ENCODE data around the gene NECTIN1.

Gene NECTIN1

DNA sequence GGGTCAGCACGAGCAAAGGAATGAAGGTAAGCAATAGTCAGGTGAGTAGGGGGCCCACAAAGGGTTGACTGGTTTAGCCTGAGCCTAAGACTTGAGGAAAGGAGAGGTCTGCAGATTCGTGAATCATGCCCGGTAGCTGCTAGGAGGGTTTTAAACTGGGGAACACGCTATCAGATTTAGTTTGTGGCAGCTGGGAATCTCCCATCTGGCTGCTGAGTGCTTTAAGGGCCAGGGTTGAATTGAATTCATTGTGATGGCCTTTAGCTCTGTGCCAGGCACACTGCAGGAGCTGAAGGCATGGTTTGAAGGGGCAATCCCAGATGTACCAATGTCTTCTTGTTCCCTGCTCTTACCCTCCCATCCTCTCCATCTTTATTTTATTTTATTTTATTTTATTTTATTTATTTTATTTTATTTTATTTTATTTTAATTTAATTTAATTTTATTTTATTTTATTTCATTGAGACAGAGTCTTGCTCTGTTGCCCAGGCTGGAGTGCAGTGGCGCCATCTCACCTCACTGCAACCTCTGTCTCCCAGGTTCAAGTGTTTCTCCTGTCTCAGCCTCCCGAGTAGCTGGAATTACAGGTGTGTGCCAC, 1.9 kb upstream of the NECTIN1 start:
- DNase-seq (ENCODE audit: low spot score): peak; percentile 88

DNA sequence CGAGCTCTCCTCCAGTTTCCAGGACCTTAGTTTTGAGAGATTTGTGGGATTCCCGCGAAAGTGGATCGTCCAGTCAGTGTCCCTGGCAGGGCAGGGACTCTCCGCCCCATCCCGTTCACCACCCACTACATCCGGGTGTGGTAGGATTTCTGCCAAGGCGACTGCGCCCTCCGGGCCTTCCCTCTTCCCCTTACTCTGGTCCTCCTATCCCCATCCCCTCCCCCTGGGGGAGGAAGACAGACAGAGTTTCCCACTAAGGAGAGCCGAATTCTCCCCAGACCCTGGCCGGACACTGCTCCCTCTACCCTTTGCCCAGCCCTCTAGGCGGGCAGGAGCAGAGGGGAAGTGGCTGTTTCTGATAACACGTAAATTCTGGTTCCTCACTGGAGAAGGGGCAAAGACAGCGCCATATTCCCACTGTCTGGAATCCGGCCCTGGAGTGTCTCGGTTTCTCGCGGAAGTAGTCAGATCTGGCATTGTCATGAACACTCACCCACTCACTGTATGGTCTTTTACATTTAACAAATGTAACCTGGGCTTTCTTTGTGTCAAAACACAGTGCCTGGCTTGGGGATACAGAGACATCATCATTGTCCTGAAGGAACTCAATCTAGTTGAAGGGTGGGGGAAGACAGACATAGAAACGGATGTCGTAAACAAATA, 1.1 kb upstream of the NECTIN1 start:
- DNase-seq (ENCODE audit: low spot score): peak; percentile 74

- no peak for DNase-seq (ENCODE audit: low spot score)
These were observed 554 bp upstream of the NECTIN1 start for GRCh38 chr11:119729581-119729927.

- DNase-seq (ENCODE audit: low spot score): no peak
These were observed 781 bp downstream of the NECTIN1 start for GRCh38 chr11:119728211-119728626.

DNA sequence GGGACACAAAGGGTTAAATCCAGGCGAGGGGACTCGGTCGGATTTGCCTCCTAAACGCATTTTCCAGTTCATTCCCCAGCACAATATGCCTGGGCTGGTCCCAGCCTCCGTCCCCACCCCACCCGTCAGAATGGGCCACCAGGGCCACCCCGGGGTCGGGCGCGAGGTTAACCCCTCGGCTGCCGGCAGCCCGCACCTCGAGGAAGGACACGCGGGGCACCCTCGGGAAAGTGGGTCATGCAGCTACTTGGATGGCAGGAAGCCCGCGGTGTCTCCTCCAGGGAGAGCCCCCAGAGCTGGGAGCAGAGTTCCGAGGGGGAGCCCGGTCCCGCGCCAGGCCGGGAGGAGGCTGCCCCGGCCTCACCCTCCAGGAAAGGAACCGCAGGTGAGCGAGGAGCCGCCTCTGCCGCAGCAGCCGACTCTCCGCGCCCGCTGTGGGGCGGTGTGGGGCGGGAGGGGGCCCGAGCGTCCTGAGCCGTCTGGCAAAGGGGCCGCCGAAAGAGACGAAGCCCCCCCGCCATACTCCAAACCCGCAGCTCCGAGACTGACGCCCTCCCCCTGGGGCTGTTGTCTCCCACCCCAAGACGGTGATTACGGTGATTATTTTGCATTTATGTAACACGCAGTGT, 1.4 kb downstream of the NECTIN1 start:
- DNase-seq (ENCODE audit: low spot score): no peak

GRCh38 chr11:119726585-119727522, 2.1 kb downstream of the NECTIN1 start:
- DNase-seq (ENCODE audit: low spot score): no peak

DNA sequence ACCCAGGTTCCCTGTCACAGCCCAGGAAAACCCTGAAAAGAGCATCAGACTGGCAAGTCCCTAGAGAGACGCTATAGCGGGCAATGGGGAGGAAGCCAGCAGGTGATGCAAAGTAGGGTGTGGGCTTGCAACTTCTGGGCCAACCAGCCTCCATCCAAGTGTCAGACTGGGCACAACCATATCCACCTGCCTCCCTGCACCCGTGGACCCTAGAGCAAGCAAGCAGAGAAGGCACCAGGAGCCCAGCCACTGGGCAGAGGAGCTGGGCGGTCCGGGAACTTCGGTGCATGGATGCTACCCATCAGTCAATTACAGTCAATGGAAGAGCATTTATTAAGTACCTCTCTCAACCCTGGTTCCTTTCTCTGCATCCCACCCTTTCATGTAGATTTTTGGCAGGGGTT, 2.8 kb downstream of the NECTIN1 start:
- DNase-seq (ENCODE audit: low spot score): no peak

DNA sequence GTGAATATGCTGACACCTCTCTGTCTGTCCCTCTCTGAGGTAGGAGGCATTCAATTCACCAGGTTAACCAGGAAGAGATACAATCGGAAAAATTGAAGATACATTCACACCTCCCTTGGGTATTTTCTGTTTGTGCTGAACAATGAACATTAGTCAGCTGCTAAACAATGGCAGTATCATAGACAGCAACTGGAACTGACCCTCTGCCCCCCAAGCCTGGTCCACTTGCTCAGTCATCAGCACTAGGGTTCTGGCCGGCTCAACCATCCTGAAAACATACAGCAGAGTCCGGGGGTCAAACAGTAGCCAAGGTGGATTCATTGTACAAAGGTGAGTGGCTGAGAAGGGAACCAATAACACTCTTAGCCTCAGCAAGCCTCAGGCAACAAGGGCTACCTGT, 4.0 kb downstream of the NECTIN1 start:
- no peak for DNase-seq (ENCODE audit: low spot score)

GRCh38 chr11:119723952-119724325, 5.1 kb downstream of the NECTIN1 start:
- DNase-seq (ENCODE audit: low spot score): no peak

- no peak for DNase-seq (ENCODE audit: low spot score)
These were observed 5.6 kb downstream of the NECTIN1 start for GRCh38 chr11:119723243-119723951.

DNA sequence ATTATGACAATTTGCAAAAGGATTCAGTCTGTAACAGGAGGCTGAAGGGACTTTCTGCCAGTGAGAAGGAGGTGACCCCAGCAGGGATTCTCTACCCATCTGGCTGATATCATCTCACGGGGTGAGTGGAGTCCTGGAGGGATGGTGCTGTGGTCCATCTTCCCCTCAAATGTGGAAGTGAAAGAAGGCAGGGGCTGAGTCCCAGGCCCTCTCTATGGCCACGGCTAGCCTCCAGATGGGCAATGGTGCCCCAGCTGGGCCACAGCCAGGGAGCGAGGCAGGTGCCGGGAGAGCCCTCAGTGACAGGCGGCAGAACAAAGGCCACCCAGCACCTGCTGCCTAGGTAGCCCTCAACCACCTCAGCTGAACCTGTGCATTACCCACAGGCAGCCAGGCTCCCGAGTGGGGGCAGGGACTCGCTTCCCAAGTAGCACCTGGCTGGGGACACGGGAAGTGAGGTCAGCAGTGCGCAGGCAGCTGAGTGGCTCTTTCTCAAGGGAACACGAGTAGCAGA, 6.7 kb downstream of the NECTIN1 start:
- DNase-seq (ENCODE audit: low spot score): no peak

DNA sequence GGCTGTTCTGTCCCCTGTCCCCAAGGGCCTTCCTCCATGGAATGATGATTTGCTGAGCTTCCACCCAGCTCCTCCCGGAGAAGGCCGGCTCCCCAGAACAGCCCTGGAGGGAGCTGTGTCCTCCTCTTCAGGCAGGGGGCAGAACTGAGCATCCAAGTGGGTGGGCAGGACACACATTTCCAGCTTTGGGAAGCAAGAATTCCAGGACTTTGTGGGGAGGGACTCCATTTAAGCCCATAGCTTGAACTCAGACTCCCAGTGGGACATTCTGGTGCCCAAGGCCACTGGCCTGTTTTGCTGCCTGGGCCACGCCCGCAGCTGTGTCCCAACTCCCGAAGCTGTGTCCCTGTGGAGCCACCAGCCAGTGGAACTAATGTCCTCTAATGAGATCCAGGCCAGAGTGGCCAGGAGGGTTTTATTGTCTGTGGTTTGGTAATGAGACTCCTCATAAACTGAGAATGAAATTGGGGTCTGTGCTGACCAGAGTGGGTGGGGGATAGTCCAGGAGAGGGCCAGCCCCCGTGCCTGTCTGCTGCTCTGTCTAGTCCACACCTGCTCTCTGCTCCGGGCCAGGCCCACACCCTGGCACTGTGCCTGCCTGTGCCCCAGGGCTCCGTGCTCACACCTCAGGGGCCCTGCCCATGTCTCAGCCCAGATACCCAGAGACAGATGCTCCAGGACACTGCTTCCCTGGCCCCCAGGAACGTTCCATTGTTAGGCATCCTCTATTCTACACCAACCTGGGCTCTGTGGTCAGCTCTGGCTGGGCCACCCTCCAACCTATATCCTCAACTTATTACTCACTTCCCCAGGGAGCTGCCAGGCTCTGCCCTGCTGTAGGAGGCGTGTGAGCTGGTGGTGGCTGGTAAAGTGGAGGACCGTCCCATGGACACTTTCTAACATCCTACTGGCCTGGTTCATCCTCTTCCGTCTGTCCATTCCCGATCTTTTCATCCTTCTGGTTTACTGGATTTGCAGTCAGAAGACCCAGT, 7.6 kb downstream of the NECTIN1 start:
- DNase-seq (ENCODE audit: low spot score): no peak

GRCh38 chr11:119720311-119720913, 8.6 kb downstream of the NECTIN1 start:
- DNase-seq (ENCODE audit: low spot score): no peak

GRCh38 chr11:119717839-119718534, 11.0 kb downstream of the NECTIN1 start:
- no peak for DNase-seq (ENCODE audit: low spot score)

GRCh38 chr11:119716582-119717498, 12.2 kb downstream of the NECTIN1 start:
- DNase-seq (ENCODE audit: low spot score): no peak

- DNase-seq (ENCODE audit: low spot score): no peak
These were observed 14.4 kb downstream of the NECTIN1 start for GRCh38 chr11:119714590-119714989.

DNA sequence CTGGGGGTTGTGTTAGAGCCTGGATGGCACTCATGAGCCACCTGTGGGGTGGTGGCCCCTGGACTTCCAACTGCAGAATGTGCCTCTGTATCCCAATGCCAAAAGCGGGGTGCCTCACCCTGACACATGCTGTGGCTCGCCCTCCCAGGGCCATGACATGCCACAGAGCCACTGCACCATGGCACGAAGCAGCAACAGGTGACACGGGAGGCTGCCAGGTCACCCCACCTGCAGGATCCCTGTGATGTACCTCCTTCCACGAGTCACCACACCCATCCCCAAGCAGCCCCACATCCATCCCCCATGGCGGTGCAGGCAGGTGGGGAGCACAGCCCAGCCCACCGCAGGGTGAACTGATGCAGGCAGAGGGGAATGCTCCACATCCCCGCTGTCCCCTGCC, 14.8 kb downstream of the NECTIN1 start:
- no peak for DNase-seq (ENCODE audit: low spot score)

GRCh38 chr11:119713359-119714040, 15.5 kb downstream of the NECTIN1 start:
- no peak for DNase-seq (ENCODE audit: low spot score)

Data from globus pallidus (tissue), 1 donor.